HL-60/S4 (cell line): Measurements from ENCODE around the gene CACNG7.

Experiments used
- in situ Hi-C: fragments of 300-500 bp; cut with MboI; formaldehyde crosslinking; loops from 2 replicates; pipeline ENCODE4 v1.14.3; 2022; ENCODE audit warnings: low sequenced_read_pairs

Gene CACNG7

DNA sequence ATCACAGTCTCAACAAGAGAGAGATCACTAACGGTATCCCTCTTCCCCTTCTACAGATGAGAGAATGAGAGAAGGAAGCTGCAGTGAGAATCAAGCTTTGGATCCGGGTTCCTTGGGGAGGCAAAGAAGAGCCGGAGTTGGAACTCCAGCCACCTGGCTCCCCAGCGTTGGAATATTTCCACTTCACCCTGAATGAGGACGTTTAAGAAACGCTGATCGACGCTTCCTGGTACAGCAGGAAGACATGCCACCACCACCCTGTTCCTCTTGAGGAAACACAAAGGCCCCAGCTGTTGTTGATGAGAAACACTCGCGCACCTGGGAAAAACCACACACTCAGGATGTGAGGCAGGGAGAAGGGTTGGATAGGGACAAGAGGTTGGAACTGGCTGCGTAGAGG is 42.4 kb downstream of the CACNG7 start:
- in situ Hi-C loops: no loop called here

DNA sequence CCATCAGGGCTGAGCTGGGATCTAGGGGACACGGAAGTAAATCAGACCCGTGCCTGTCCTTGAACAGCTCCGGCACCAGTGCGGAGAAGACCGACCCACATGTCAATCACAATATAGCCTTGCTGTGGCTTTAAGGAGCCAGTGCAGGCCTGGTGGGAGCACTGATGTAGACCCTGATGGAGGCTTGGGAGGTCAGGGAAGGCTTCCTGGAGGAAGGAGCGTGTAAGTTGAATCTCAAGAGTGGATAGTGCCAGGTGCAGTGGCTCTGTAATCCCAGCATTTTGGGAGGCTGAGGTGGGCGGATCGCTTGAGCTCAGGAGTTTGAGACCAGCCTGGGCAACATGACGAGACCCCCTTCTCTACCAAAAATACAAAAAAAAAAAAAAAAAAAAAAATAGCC is 42.9 kb downstream of the CACNG7 start:
- in situ Hi-C loops: no loop called here

DNA sequence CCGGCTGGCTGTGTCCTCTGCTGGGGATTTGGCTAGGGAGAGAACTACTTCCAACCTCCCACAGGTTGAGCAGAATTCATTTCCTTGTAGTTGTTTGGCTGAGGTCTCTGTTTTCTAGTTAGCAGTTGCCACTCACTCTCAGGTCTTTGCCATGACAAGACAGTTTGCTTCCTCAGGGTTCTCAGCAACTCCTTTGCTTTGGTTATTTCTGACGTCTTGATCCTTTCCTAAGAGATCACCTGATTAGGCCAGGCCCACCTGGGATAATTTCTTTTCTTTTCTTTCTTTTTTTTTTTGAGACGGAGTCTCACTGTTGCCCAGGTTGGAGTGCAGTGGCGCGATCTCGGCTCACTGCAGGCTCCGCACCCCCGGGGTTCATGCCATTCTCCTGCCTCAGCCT is 44.3 kb downstream of the CACNG7 start:
- in situ Hi-C loops: no loop called here

DNA sequence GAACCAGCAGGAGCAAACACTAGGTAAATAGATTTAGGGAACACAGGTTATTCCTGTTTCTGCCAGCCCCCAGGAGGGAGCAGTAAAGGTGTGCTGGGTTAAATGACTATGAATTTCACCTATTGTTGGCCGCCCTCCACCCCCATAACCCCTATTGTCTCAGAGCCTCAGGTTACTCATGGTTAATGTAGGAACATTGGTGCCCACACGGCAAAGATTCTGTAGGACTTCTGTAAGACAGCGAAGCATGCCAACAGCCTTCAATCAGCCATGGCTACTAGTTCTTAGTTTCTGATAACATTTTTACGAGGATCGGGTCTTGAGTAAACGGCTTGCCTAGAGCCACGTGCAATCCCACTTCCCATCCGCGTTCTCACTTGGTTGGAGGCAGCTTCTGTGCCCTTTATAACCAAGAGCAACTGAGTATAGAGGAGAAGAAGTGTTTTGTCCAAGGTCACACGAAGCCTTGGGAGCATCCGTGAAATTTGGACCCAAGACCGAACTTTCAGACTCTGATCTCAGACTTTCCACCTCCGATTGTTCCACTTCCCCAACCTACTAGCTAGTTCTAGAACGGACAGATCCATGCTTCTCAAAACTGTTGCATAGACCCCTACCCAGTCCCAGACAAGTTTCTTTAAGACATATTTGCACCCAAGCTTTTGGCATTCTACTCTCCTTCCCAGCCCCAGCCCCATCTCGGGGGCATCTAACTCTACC is 48.5 kb downstream of the CACNG7 start:
- in situ Hi-C loops: no loop called here

DNA sequence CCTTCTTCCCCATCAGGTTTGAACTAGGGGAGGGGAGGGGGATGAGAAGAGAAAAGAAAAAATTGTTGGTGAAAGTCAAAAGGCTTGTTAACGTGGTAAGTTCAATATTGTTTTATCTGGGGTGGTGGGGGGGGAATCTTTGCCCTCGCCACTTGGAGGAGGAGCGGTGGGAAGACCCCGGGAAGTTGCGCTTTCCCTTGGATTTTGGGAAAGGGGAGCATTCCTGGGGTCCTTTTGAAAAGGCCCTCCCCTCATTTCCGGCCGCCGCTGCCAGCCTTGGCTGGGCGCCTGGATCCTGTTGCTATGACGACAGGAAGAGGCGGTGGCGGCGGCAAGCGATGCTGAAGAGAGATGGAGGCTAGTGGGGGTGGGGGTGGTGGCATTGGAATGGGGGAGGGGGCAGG is 49.1 kb downstream of the CACNG7 start:
- in situ Hi-C loops: no loop called here

DNA sequence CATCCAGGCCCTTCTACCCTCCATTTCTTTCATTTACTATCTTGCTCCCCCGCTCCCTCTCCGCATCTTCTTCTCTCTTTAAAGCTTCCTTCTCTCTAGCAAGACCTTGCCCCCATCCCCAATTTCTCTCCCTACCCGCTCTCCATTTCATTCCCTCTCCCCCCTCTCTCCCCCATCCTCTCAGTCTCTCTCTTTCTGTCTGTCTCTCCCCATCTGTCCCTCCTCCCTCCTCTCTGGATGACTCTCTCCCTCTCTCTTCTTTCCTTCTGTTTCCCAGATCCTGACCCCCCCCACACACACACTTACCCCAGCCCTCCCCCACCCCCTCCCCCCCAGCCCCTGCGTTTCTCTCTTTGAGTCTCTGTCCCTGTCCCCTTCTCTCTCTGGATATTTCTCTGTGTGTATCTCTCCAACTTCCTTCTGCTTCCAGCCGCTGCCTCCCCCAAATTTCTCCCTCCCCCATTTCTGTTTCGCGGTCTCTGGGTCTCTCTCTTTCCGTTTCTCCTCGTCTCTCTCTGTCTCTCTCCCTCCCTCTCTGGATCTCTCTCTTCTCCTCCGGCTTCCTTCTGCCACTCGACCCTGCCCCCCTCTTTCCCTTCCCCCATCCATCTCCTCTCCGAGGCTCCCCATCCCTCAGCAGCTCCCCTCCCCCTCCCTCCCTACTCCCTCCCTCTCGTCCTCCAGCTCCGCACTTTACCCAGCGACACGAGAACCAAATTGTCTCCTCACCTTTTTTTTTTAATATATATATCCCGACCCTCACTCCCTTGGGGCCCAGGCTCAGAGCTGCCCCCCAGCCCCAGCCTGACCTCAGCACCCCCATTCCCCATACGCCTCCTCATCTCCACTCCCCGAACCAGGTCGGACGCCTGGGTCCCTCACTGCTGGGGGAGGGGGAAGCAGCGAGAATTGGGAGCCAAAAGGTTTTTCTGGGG is 50.0 kb downstream of the CACNG7 start:
- in situ Hi-C loops: no loop called here

DNA sequence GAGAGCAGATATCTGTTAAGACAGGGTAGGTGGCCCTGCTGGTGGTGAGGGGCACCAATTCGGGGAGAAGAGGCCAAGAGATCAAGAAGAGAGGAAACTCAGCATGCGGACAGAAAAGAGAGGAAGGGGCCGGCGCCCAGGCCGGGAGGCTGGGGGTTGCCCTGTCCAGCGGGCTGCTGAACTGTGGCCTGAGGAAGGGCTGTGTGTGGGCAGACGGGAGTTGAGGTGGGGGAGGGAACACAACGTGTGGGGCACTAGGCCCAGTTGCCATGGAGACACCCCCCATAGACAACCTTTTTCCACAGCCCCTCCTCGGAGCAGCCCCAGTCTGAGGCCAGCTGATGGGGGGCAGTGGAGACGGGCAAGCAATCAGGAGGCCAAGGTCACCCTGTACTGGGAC is 51.1 kb downstream of the CACNG7 start:
- in situ Hi-C loops: no loop called here

DNA sequence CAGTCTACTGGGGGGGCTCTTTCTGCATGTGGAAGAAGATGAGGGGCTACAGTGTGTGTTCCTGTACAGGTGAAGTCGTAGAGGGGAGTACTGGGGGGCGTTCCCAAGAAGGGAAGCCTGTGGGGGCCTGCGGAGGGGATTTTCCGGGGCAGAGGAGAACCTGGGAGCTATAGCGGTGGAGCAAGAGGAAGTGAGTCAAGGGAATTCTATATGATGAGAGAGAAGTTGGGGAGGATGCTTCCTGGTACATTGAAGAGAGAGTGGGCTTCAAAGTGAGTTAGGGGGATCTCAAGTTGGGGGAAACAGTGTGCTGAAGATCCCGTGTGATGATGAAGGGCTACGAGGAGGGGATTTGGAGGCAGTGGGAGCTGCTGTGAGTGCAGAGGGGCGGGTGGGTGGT is 51.8 kb downstream of the CACNG7 start:
- in situ Hi-C loops: no loop called here

DNA sequence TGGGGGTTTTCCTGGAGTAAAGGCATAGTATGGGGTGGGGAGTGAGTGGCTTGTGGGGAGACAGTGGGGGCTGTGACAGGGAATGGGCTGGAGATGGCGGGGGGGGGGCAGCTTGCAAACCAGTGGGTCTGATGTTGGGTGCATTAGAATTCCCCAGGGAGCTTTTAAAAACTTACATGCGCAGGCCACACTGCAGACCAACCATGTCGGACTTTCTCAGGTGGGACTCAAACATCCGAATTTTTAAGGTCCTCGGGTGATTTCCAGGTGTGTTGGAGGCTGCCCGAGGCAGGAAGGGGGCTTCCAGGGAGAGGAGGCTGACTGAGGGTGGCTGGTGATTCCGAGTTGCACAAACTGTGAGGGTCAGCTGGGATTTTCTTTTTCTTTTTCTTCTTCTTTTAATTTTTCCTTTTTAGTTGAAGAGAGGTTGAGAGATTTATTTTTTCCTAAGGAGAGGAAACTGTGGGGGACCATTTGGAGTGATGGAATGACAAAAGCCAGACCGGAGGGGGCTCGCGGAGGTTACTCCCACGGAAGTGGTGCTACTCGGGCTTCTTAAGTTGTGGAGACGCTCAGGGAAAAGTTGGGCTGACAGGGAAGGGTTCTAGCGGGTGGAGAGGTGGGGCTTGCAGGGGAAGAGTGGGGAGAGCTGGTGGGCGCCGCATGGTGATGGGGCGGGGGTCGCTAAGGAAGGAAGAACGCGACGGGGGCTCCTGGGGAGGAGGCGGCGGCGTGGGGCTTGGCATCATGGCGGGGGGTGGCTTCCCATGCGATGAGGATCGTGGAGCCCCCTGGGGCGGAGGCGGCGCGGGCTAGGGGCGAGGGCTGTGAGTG is 52.7 kb downstream of the CACNG7 start:
- in situ Hi-C loops: no loop called here

DNA sequence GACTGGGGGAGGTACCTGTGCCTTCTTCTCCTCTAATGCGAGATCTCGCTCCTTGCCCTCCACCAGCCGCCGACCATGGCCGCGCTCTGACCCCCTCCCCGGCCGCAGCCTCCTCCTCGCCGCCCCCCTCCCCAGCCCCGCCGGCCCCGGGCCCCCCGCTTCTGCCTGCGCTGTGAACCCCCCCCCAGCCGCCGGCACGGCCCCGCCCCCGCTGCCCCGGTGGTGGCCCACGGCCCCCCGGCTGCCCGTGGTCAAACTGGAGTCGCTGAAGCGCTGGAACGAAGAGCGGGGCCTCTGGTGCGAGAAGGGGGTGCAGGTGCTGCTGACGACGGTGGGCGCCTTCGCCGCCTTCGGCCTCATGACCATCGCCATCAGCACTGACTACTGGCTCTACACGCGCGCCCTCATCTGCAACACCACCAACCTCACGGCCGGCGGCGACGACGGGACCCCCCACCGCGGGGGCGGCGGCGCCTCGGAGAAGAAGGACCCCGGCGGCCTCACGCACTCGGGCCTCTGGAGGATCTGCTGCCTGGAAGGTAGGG is 53.9 kb downstream of the CACNG7 start, which contains the start of gene CACNG8:
Gene CACNG8 (plus strand): TSS at position 51 of the 545 bp plus-strand sequence.
- in situ Hi-C loops: no loop called here

DNA sequence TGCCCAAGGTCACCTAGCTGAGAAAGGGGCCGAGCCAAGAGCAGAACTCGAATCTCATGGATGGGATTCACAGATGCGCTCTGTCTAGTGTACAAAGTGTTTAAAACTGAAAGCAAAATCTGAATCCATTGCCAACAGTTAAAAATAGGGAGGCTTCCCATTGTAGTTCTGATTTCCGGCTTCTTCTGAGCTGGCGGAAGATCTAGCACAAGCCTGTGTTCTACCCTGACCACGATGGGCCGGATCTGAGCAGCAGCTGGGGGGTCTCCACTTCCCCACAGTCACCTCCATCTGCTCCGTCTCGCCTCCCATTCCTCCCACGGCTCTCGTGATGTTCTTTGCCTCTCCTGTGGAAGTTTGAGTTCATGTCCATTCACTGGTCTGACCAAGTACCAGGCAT is 56.0 kb downstream of the CACNG7 start:
- in situ Hi-C loops: no loop called here

DNA sequence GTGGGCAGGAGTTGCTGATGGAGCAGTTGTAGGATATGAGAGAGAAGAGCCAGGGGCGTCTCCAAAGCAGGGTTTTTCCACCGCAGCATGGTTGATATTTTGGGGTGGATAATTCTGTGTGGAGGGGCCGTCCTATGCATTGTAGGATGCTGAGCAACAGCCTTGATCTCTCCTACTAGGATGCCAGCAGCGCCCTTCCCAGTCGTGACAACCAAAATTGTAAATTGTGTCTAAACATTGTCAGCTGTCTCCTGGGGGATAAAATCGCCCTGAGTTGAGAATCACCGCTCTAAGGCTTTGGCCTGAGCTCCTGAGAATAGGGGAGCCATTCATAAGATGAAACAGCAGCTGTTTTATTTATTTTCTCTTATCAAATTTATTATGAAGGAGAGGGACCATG is 57.9 kb downstream of the CACNG7 start:
- in situ Hi-C loops: no loop called here

DNA sequence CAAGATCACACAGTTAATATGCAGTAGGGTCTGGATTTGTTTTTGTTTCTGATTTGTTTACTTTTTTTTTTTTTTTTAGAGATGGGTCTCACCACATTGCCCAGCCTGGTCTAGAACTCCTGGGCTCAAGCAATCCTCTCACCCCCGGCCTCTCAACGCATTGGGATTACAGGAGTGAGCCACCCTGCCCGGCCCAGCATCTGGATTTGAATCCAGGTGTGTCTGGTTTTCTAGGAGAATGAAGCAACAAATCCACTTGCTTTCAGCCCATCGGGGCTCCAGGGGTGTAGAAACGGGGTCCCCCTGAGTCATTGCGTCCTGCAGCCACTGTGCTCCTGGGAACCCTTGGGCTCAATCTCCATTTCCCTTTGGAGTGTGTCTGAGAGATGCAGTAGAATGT is 60.3 kb downstream of the CACNG7 start:
- in situ Hi-C loops: no loop called here

DNA sequence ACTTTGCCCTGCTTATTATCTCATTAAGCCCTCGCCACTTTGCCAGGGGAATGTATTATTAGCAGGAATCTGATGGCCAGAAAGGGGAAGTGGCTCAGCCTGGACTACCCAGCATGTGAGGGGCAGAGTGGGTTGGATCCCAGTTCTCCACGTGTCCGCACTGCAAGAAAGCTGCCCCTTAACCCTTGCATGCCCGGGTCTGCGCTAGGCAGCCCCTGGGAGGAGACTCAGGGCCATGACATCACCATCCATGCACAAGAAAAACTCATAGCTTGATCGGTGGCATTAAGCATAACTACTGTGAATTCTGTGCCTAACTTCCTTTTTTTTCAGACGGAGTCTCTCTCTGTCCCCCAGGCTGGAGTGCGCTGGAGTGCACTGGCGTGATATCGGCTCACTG is 62.6 kb downstream of the CACNG7 start:
- in situ Hi-C loops: no loop called here

DNA sequence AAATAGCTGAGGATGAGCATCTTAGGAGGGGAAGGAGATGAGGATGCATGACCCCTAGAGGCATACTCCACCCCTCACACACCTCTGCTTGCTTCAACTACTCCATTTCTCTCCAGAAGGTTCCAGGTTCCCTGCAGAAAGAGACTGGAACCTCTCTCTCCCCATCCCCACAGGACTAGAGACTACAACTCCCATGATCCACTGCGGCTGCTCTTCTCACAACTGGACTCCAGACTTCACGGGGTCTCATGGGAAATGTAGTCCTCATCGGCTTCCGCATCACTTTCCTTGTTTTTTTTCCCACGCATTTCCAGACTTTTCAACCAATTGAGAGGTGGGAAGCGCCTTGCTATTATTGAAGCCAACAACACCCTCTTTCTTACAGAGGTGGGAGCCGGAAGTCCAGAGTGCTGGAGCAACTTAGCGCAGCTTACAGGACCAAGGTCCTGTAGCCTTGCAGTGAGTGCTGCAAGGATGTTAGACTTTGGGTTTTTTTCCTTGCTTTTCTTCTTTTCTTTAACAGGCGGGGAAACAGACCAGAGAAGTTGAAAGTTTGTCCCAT is 68.4 kb downstream of the CACNG7 start:
- in situ Hi-C loops: no loop called here

DNA sequence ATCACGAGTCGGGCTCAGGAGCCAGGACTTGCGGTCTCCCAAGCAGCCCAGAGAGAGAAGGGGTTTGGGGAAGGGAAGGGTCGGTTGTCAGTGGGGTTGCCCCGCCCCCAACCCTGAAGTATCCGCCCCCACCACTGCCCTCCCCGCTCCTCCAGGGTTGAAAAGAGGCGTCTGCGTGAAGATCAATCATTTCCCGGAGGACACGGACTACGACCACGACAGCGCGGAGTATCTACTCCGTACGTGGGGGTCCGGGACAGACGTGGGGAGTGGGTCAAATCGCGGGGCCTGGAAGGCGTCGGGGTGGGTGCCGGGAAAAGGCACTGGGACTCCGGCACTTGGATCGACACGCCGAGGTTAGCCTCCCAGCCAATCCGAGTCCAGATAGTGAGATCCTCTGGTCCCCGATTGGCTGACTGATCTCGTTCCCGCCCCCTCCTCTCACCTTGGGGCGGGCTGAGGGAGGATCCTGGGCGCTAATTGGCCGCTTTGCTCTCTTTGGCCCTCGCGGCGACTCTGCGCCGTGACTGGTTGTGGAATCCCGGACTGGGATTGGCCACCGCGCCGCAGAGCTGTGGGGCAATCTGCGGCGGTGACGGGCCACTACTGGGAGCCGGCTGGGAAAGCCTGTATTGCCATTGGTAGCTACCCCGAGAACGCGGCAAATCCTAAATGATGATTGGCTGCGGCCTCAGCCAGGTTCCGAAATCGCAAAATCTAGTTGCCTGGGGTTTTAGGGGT is 69.1 kb downstream of the CACNG7 start:
- in situ Hi-C loops: no loop called here

DNA sequence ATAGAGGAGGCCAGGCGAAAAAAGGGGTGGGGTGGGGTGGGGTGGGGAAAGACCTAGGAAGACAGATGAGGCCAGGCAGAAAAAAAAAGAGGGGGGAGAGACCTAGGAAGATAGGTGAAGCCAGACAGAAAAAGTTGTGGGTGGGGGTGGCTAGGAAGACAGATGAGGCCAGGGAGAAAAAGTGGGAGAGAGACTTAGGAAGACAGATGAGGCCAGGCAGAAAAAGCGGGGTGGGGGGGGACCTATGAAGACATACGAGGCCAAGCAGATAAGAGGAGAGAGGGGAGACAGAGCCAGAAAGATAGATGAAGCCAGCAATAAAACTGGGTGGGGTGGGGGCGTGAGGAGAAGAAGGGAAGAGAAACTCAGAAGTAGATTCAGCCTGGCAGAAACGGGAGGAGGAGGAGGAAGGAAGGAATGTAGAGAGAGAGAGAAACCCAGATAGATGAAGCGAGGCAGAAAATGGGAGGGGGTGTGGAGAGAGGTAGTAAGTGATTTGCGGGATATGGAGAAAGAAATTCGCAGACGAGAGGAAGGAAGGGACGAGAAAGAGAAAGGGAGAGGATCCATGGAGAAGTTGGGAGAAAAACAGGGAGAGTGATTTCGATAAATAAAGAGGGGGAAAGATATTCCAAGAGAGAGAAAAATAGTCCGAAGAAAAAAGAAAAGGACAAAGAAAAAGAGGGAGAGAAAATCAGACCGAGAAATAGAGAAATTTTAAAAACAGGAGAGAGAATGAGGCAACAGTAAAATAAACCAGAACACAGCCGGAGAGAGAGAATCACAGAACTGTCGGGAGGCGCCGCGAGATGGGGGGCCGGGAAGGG is 70.1 kb downstream of the CACNG7 start:
- in situ Hi-C loops: no loop called here

DNA sequence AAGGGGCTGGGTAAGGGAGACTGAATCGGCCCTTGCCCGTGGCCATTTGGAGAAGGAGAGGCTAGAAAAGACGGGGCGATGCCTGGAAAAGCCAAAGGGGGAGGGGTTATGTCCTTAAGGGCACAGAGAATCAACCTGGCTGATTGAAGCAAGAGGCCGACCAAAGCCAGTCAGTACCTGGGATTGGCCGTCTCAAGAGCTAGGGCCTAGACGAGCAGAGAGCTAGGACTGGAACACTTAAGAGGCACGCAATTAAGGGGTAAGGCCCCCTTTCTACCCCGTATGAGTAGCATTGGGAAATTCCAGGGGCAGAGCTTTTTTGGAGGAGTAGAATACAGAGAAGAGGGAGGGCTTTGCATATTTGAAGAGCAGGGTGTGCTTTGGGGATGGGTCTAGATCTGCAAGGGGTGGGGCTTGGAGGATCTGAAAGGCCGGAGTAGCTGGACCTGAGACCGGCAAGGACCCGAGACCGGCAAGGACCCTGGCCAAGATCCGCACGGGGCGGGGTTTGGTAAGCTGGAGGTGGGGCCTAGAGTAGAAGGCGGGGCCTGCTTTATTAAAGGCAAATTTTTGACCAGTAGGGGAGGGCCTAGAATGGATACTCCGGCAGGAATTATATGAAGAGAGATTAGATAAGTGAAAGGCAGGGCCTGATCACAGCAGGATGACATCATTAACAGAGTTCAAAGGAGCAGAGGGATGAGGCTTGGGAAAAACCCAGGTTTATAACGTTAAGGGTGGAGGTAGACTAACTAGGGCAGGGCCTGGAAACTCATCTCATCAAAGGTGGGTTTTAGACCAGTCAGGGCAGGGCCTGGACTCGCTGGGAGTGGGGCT is 71.7 kb downstream of the CACNG7 start:
- in situ Hi-C loops: no loop called here
